Erythroblast (primary cell): ENCODE measurements around the gene TRIM59.

ENCODE experiments used
- GATA1 ChIP-seq: IDR thresholded peaks from 2 replicates; pipeline ENCODE4 v1.6.1; 2011; ENCODE audit warnings: low read depth, mild to moderate bottlenecking, control low read depth, low read length, moderate library complexity
- POLR2A ChIP-seq: IDR thresholded peaks from 2 replicates; pipeline ENCODE4 v1.6.1; 2011; ENCODE audit warnings: mild to moderate bottlenecking, low read length

GRCh38 chr3:160392798-160393197, 56.8 kb downstream of the TRIM59 start:
- TF ChIP-seq POLR2A (no peak), GATA1 (no peak)
